Measurements from ENCODE around the gene SMYD3.

DNA sequence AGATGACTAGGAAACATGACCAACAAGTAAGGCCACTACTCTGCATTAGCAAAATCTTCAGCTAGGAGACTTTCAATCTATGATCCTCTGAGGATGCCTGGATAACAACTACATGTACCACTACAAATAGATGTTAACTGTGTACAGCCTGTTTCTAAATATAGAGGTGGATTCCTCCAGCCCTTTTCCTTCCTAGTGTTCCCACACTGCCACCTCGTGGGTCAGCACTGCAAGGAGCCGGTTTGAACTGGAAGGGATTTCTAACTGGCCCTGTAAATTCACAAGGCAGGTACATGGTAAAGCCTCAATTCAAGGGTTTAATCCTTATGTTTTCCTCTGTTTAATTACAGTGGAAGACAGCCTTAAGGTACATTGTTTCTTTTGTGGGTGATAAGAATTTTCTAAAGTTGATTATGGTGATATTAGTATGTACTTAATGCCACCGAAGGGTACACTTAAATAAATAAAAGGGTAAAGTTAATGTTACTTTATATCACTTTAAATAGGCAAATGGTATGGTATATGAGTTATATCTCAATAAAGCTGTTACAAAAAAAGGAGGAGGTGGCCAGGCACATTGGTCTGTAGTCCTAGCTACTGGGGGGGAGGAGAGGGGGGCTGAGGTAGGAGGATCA is 14.4 kb downstream of the SMYD3 start:
- TF ChIP-seq, protein P1, sequence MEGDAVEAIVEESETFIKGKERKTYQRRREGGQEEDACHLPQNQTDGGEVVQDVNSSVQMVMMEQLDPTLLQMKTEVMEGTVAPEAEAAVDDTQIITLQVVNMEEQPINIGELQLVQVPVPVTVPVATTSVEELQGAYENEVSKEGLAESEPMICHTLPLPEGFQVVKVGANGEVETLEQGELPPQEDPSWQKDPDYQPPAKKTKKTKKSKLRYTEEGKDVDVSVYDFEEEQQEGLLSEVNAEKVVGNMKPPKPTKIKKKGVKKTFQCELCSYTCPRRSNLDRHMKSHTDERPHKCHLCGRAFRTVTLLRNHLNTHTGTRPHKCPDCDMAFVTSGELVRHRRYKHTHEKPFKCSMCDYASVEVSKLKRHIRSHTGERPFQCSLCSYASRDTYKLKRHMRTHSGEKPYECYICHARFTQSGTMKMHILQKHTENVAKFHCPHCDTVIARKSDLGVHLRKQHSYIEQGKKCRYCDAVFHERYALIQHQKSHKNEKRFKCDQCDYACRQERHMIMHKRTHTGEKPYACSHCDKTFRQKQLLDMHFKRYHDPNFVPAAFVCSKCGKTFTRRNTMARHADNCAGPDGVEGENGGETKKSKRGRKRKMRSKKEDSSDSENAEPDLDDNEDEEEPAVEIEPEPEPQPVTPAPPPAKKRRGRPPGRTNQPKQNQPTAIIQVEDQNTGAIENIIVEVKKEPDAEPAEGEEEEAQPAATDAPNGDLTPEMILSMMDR (IDR thresholded peaks at IDR 0.05; ENCODE audit: insufficient read depth, low read length): peak; percentile 53
- TF ChIP-seq POLR2AphosphoS5 (IDR thresholded peaks at IDR 0.05; ENCODE audit: low read depth) (no peak), GABPA (IDR thresholded peaks at IDR 0.05; ENCODE audit: low read depth) (no peak), SPI1 (IDR thresholded peaks at IDR 0.05; ENCODE audit: borderline replicate concordance, low read depth) (no peak)
- TF ChIP-seq, protein P2, sequence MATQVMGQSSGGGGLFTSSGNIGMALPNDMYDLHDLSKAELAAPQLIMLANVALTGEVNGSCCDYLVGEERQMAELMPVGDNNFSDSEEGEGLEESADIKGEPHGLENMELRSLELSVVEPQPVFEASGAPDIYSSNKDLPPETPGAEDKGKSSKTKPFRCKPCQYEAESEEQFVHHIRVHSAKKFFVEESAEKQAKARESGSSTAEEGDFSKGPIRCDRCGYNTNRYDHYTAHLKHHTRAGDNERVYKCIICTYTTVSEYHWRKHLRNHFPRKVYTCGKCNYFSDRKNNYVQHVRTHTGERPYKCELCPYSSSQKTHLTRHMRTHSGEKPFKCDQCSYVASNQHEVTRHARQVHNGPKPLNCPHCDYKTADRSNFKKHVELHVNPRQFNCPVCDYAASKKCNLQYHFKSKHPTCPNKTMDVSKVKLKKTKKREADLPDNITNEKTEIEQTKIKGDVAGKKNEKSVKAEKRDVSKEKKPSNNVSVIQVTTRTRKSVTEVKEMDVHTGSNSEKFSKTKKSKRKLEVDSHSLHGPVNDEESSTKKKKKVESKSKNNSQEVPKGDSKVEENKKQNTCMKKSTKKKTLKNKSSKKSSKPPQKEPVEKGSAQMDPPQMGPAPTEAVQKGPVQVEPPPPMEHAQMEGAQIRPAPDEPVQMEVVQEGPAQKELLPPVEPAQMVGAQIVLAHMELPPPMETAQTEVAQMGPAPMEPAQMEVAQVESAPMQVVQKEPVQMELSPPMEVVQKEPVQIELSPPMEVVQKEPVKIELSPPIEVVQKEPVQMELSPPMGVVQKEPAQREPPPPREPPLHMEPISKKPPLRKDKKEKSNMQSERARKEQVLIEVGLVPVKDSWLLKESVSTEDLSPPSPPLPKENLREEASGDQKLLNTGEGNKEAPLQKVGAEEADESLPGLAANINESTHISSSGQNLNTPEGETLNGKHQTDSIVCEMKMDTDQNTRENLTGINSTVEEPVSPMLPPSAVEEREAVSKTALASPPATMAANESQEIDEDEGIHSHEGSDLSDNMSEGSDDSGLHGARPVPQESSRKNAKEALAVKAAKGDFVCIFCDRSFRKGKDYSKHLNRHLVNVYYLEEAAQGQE (IDR thresholded peaks at IDR 0.05; ENCODE audit: insufficient replicate concordance, low read depth): no peak
